Right lobe of liver (tissue), 4 donors: ENCODE results near the gene CUEDC2.

ENCODE experiments used
- CTCF ChIP-seq, 4 donors: fragments of 200-600 bp in 3 of 4; fragments of 450-650 bp in 1 of 4; IDR thresholded peaks; one replicate each; pipeline versions ENCODE4 v1.5.1 to v1.8.0; 2016 to 2022; ENCODE audit warnings: antibody characterized with exemption in 4 of 4, mild to moderate bottlenecking in 2 of 4
- POLR2A ChIP-seq: fragments of 450-650 bp; IDR thresholded peaks from one replicate; pipeline ENCODE4 v1.6.1; 2017; ENCODE audit warnings: antibody characterized with exemption, mild to moderate bottlenecking
- donor health status: DM: no; HTN: no; CAD: no.
- donor health status: DM: no; HTN: no; CAD: no.
- donor health status: DM: no; HTN: yes; CAD: no.

DNA sequence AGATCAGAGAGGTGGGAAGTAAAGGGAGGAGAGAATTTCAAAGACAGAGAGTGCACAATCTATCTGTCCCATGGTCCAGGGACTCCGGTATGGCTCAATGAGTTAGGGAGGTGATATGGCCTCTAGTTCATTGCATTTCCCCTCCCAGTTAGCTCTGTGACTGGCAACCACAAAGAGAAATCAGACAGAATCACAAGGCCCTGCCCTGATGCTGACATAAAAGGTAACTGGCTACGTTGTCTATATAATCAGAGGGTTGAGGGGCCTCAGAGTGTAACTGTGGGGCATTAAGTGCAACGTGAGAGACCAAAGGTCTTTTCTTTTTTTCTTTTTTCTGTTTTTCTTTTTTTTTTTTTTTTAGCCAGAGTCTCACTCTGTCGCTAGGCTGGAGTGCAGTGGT lies 26.3 kb upstream of the CUEDC2 start:
- TF ChIP-seq POLR2A (no peak), CTCF (IDR thresholded peaks at IDR 0.05) (no peak)
